ENCODE data around the gene CCL22. TPM values are rescaled to one million over a fixed set of nuclear protein-coding genes. Genes with fewer than 3 reads are reported as not detected.

Gene CCL22
- total and polyA plus RNA-seq, 2 donors (not counting 1 experiment from before 2014, with no cell fraction given), result not detected

- Histone ChIP-seq H4K20me1 (ENCODE audit: control insufficient read depth, extremely low read depth, insufficient read depth, low read length) (no peaks in the 10 kb centered on the region), H3K9ac (ENCODE audit: insufficient read depth, low read length) (no peak overlapping the region), H3K36me3 (ENCODE audit: control insufficient read depth, insufficient read depth, low read length) (no peaks in the 10 kb centered on the region), H2AFZ (ENCODE audit: low read length) (no peak overlapping the region), H3K27ac (ENCODE audit: insufficient read depth, low read length) (no peak overlapping the region), H3K4me3 (replicated peaks in 1 of 4; ENCODE audit: control extremely low read depth in 1 of 4, insufficient read depth in 1 of 4, low read depth in 3 of 4, low read length in 4 of 4) (no peak overlapping the region), H3K4me2 (ENCODE audit: extremely low read depth, insufficient read depth, low read length) (no peak overlapping the region), H3K9me3 (ENCODE audit: control insufficient read depth, insufficient read depth, low read depth, low read length) (no peaks in the 10 kb centered on the region), H3K4me1 (ENCODE audit: control insufficient read depth, extremely low read depth, insufficient read depth, low read length) (peaks cover 2% of the 10 kb centered on the region), H3K79me2 (ENCODE audit: control insufficient read depth, insufficient read depth, low read length) (no peaks in the 10 kb centered on the region), H3K27me3 (ENCODE audit: control insufficient read depth, insufficient read depth, low read length) (no peaks in the 10 kb centered on the region)
- TF ChIP-seq EZH2 (IDR thresholded peaks at IDR 0.05; ENCODE audit: low read length, missing control alignments) (no peak), CTCF (conservative IDR thresholded peaks at IDR 0.05 in 1 of 2, IDR thresholded peaks at IDR 0.05 in 1 of 2; ENCODE audit: low read depth in 1 of 2, low read length in 2 of 2) (no peak)
- no peak for DNase-seq (ENCODE audit: low read depth in 2 of 2)
These were observed 54.7 kb downstream of the CCL22 start for GRCh38 chr16:57413301-57413730.

- Histone ChIP-seq H4K20me1 (ENCODE audit: control insufficient read depth, extremely low read depth, insufficient read depth, low read length) (no peaks in the 10 kb centered on the region), H3K36me3 (ENCODE audit: control insufficient read depth, insufficient read depth, low read length) (no peaks in the 10 kb centered on the region), H3K79me2 (ENCODE audit: control insufficient read depth, insufficient read depth, low read length) (no peaks in the 10 kb centered on the region), H2AFZ (ENCODE audit: low read length) (no peak overlapping the region), H3K27ac (ENCODE audit: insufficient read depth, low read length) (no peak overlapping the region), H3K9ac (ENCODE audit: insufficient read depth, low read length) (no peak overlapping the region), H3K4me1 (ENCODE audit: control insufficient read depth, extremely low read depth, insufficient read depth, low read length) (peaks cover 2% of the 10 kb centered on the region), H3K9me3 (ENCODE audit: control insufficient read depth, insufficient read depth, low read depth, low read length) (no peaks in the 10 kb centered on the region), H3K4me2 (ENCODE audit: extremely low read depth, insufficient read depth, low read length) (no peak overlapping the region), H3K27me3 (ENCODE audit: control insufficient read depth, insufficient read depth, low read length) (no peaks in the 10 kb centered on the region), H3K4me3 (replicated peaks in 1 of 4; ENCODE audit: control extremely low read depth in 1 of 4, insufficient read depth in 1 of 4, low read depth in 3 of 4, low read length in 4 of 4) (no peak overlapping the region)
- TF ChIP-seq CTCF (conservative IDR thresholded peaks at IDR 0.05 in 1 of 2, IDR thresholded peaks at IDR 0.05 in 1 of 2; ENCODE audit: low read depth in 1 of 2, low read length in 2 of 2) (no peak), EZH2 (IDR thresholded peaks at IDR 0.05; ENCODE audit: low read length, missing control alignments) (no peak)
- DNase-seq (ENCODE audit: low read depth in 2 of 2), result no peak
These were observed 55.1 kb downstream of the CCL22 start for GRCh38 chr16:57413733-57414132.

Other genes starting within 250 kb of the CCL22 start
- 55.5 and 58.3 TPM in 2 replicates for gene PSME3IP1, start 172.7 kb upstream of the CCL22 start, total RNA-seq
- gene PSME3IP1, start 172.7 kb upstream of the CCL22 start, polyA plus RNA-seq, result 64.6 and 77.0 TPM in 2 replicates
- gene RSPRY1, start 172.5 kb upstream of the CCL22 start, total RNA-seq, result 33.4 and 51.9 TPM in 2 replicates
- 36.4 and 36.5 TPM in 2 replicates for gene RSPRY1, start 172.5 kb upstream of the CCL22 start, polyA plus RNA-seq
- gene ARL2BP, start 113.5 kb upstream of the CCL22 start, total RNA-seq, result 53.2 and 65.7 TPM in 2 replicates
- gene ARL2BP, start 113.5 kb upstream of the CCL22 start, polyA plus RNA-seq, result 149 and 173 TPM in 2 replicates
- not detected in 2 replicates for gene PLLP, start 74.1 kb upstream of the CCL22 start, total RNA-seq
- gene PLLP, start 74.1 kb upstream of the CCL22 start, polyA plus RNA-seq, result 0.02 and 0.05 TPM in 2 replicates
- under 0.01 TPM in 1 of 2 replicates, not detected in the other for gene CX3CL1, start 13.7 kb downstream of the CCL22 start, total RNA-seq
- 0.46 TPM in 1 of 2 replicates, not detected in the other for gene CX3CL1, start 13.7 kb downstream of the CCL22 start, polyA plus RNA-seq
- gene CCL17, start 46.0 kb downstream of the CCL22 start, total RNA-seq, result not detected in 2 replicates
- not detected in 2 replicates for gene CCL17, start 46.0 kb downstream of the CCL22 start, polyA plus RNA-seq
- 38.3 and 39.5 TPM in 2 replicates for gene CIAPIN1, start 88.6 kb downstream of the CCL22 start, total RNA-seq
- 40.2 and 47.0 TPM in 2 replicates for gene CIAPIN1, start 88.6 kb downstream of the CCL22 start, polyA plus RNA-seq
- gene COQ9, start 88.7 kb downstream of the CCL22 start, total RNA-seq, result 36.2 and 51.2 TPM in 2 replicates
- gene COQ9, start 88.7 kb downstream of the CCL22 start, polyA plus RNA-seq, result 44.4 and 62.2 TPM in 2 replicates
- gene POLR2C, start 103.9 kb downstream of the CCL22 start, total RNA-seq, result 105 and 106 TPM in 2 replicates
- gene POLR2C, start 103.9 kb downstream of the CCL22 start, polyA plus RNA-seq, result 84.0 and 98.2 TPM in 2 replicates
- 12.3 and 12.6 TPM in 2 replicates for gene DOK4, start 127.7 kb downstream of the CCL22 start, total RNA-seq
- gene DOK4, start 127.7 kb downstream of the CCL22 start, polyA plus RNA-seq, result 11.6 and 15.0 TPM in 2 replicates
- gene CCDC102A, start 177.8 kb downstream of the CCL22 start, total RNA-seq, result 13.6 and 16.7 TPM in 2 replicates
- 4.4 and 7.1 TPM in 2 replicates for gene CCDC102A, start 177.8 kb downstream of the CCL22 start, polyA plus RNA-seq
- gene ADGRG5, start 183.9 kb downstream of the CCL22 start, total RNA-seq, result not detected in 2 replicates
- not detected in 2 replicates for gene ADGRG5, start 183.9 kb downstream of the CCL22 start, polyA plus RNA-seq